ENCODE data around the gene LEF1.
"Not testable (repeated sequence)": the region's sequence is repeated elsewhere in the genome, so short reads cannot be mapped to it uniquely, and the experiment has no call there.

Gene LEF1

DNA sequence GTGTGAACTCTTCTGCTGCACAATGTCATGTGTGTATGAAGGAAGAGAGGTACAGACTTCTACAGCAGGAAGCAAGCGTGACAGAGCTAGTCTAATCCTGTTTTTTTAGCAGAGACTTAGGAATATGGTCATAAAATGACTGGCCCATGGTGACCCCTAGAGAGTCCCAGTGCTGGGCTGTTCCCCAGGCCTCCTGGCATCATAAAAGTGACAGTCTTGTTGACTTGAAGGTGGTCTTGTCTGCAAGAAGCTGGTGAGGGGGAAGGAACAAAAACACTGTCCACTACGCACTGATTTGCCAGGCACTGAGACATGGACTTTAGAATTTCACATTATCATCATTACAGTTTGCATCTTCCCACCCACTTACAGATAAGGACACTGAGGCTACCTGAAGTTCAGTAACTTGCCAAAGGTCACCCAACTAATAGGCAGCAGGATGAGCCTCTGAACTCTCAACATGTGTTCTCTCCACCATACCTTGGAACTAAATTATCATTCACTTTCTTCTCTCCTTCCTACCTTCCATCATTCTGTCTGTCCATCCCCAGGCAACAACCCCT, 116.1 kb downstream of the LEF1 start:
- no peak for TF ChIP-seq EZH2phosphoT487 (IDR thresholded peaks at IDR 0.05; ENCODE audit: low read depth)
- TF ChIP-seq, protein P1, sequence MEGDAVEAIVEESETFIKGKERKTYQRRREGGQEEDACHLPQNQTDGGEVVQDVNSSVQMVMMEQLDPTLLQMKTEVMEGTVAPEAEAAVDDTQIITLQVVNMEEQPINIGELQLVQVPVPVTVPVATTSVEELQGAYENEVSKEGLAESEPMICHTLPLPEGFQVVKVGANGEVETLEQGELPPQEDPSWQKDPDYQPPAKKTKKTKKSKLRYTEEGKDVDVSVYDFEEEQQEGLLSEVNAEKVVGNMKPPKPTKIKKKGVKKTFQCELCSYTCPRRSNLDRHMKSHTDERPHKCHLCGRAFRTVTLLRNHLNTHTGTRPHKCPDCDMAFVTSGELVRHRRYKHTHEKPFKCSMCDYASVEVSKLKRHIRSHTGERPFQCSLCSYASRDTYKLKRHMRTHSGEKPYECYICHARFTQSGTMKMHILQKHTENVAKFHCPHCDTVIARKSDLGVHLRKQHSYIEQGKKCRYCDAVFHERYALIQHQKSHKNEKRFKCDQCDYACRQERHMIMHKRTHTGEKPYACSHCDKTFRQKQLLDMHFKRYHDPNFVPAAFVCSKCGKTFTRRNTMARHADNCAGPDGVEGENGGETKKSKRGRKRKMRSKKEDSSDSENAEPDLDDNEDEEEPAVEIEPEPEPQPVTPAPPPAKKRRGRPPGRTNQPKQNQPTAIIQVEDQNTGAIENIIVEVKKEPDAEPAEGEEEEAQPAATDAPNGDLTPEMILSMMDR (IDR thresholded peaks at IDR 0.05; ENCODE audit: low read depth, low read length): peak; percentile 28; the same call in 1 of the 2 replicates
- Histone ChIP-seq H4K20me1 (ENCODE audit: insufficient read depth, low read length) (no peaks in the 10 kb centered on the region), H3K27me3 (ENCODE audit: low read depth, low read length) (no peaks in the 10 kb centered on the region), H3K27ac (ENCODE audit: low read length) (peak overlapping the region; percentile 52), H3K4me3 (ENCODE audit: low read length) (peak overlapping the region; percentile 26), H3K9ac (ENCODE audit: low read length) (peak overlapping the region; percentile 25; the same call in 1 of the 2 replicates), H3K9me3 (ENCODE audit: insufficient read depth, low read length) (no peaks in the 10 kb centered on the region), H3K4me1 (ENCODE audit: low read length) (peaks cover 21% of the 10 kb centered on the region), H3K36me3 (replicated peaks; ENCODE audit: low read depth, low read length) (peaks cover 5% of the 10 kb centered on the region), H3K79me2 (ENCODE audit: low read length) (no peaks in the 10 kb centered on the region), H2AFZ (ENCODE audit: low read depth, low read length) (no peak overlapping the region), H3K4me2 (ENCODE audit: low read length) (peak overlapping the region; percentile 65)

DNA sequence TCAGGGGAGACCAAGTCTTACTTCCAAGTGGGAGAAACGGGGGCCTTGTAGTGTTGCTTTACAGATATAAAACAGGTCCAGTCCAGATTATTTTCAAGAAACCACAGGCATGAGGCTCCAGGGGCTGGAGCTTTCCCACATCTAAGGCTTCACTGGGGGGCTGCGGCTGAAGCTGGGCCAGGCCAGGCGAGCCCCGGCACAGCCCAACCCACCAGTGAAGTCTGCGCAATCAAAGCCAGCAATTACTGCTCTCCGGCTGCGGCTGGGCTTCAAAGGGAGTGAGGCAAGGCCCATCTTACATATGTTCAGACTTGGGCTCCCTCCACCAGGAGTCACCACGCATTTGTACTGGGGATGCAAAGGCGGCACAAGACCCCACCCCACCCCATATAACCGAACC, 117.4 kb downstream of the LEF1 start:
- Histone ChIP-seq H3K36me3 (replicated peaks; ENCODE audit: low read depth, low read length) (peaks cover 5% of the 10 kb centered on the region), H3K9me3 (ENCODE audit: insufficient read depth, low read length) (no peaks in the 10 kb centered on the region), H3K79me2 (ENCODE audit: low read length) (no peaks in the 10 kb centered on the region), H3K27ac (ENCODE audit: low read length) (no peak overlapping the region), H3K4me1 (ENCODE audit: low read length) (peaks cover 21% of the 10 kb centered on the region), H3K27me3 (ENCODE audit: low read depth, low read length) (no peaks in the 10 kb centered on the region), H2AFZ (ENCODE audit: low read depth, low read length) (no peak overlapping the region), H3K4me2 (ENCODE audit: low read length) (no peak overlapping the region), H3K4me3 (ENCODE audit: low read length) (no peak overlapping the region), H4K20me1 (ENCODE audit: insufficient read depth, low read length) (no peaks in the 10 kb centered on the region), H3K9ac (ENCODE audit: low read length) (no peak overlapping the region)
- TF ChIP-seq, protein P1 (IDR thresholded peaks at IDR 0.05; ENCODE audit: low read depth, low read length): no peak
- no peak for TF ChIP-seq EZH2phosphoT487 (IDR thresholded peaks at IDR 0.05; ENCODE audit: low read depth)

- not testable (repeated sequence) for H3K9ac ChIP-seq (ENCODE audit: low read length); H4K20me1 ChIP-seq (ENCODE audit: insufficient read depth, low read length); H3K36me3 ChIP-seq (replicated peaks; ENCODE audit: low read depth, low read length); H3K27ac ChIP-seq (ENCODE audit: low read length); H3K9me3 ChIP-seq (ENCODE audit: insufficient read depth, low read length); H3K79me2 ChIP-seq (ENCODE audit: low read length); H3K4me2 ChIP-seq (ENCODE audit: low read length); H3K27me3 ChIP-seq (ENCODE audit: low read depth, low read length); H3K4me3 ChIP-seq (ENCODE audit: low read length); H2AFZ ChIP-seq (ENCODE audit: low read depth, low read length)
- H3K4me1 ChIP-seq (ENCODE audit: low read length): peaks cover 21% of the 10 kb centered on the region
Observed at GRCh38 chr4:108050166-108051111, 118.3 kb downstream of the LEF1 start.

GRCh38 chr4:108049406-108049805, 119.3 kb downstream of the LEF1 start:
- Histone ChIP-seq H3K9me3 (ENCODE audit: insufficient read depth, low read length) (no peaks in the 10 kb centered on the region), H3K36me3 (replicated peaks; ENCODE audit: low read depth, low read length) (peaks cover 5% of the 10 kb centered on the region), H3K4me1 (ENCODE audit: low read length) (peaks cover 21% of the 10 kb centered on the region), H3K27ac (ENCODE audit: low read length) (no peak overlapping the region), H3K9ac (ENCODE audit: low read length) (no peak overlapping the region), H4K20me1 (ENCODE audit: insufficient read depth, low read length) (no peaks in the 10 kb centered on the region), H3K27me3 (ENCODE audit: low read depth, low read length) (no peaks in the 10 kb centered on the region), H3K79me2 (ENCODE audit: low read length) (no peaks in the 10 kb centered on the region), H2AFZ (ENCODE audit: low read depth, low read length) (no peak overlapping the region), H3K4me3 (ENCODE audit: low read length) (no peak overlapping the region), H3K4me2 (ENCODE audit: low read length) (no peak overlapping the region; the same call in 1 of the 2 replicates)
- TF ChIP-seq EZH2phosphoT487 (IDR thresholded peaks at IDR 0.05; ENCODE audit: low read depth): no peak
- TF ChIP-seq, protein P1 (IDR thresholded peaks at IDR 0.05; ENCODE audit: low read depth, low read length): no peak
